HL-60 (cell line): ENCODE results near the gene MAP2K3.
"Not testable (repeated sequence)": the region's sequence is repeated elsewhere in the genome, so short reads cannot be mapped to it uniquely, and the experiment has no call there.

Experiments used
- GABPA ChIP-seq: IDR thresholded peaks from 2 replicates; pipeline ENCODE4 v1.6.1; 2012; ENCODE audit warnings: low read depth
- POLR2AphosphoS5 ChIP-seq: IDR thresholded peaks from 2 replicates; pipeline ENCODE4 v1.6.1; 2012; ENCODE audit warnings: low read depth
- TF ChIP-seq, protein P1 (sequence below): IDR thresholded peaks from one replicate; pipeline ENCODE4 v1.5.1; 2011; ENCODE audit warnings: low read length, control low read depth, inconsistent platforms; ENCODE audit not compliant: insufficient read depth

DNA sequence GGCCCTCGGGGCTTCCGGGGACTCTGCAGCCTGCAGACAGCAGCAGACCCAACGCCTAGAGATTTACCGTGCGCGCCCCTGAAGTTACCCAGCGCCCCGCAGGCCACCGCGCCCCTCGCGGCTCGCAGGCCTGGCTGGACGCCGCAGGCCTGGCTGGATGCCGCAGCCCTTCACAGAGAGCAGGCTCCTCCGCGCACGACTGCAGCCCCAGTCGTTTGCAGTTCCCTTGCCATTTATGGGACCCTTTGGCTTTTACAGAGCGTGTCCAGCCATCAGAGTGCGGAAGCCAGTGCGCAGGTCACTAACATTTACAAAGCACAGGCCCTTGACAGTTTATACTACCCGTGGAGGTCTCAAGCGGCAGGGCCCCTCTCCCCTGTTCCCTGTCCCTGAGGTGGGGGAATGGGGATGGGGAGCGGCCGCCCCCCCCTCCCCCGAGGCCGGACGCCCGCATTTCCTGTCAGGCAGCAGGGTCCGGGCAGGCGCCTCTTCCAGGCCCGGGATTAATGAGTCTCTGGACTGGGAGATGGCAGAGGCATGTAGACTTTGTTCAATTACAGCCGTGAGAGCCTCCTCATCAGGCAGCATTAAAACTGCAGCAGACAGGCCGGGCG, 32.5 kb downstream of the MAP2K3 start:
- not testable (repeated sequence) for TF ChIP-seq GABPA, POLR2AphosphoS5
- TF ChIP-seq, protein P1, sequence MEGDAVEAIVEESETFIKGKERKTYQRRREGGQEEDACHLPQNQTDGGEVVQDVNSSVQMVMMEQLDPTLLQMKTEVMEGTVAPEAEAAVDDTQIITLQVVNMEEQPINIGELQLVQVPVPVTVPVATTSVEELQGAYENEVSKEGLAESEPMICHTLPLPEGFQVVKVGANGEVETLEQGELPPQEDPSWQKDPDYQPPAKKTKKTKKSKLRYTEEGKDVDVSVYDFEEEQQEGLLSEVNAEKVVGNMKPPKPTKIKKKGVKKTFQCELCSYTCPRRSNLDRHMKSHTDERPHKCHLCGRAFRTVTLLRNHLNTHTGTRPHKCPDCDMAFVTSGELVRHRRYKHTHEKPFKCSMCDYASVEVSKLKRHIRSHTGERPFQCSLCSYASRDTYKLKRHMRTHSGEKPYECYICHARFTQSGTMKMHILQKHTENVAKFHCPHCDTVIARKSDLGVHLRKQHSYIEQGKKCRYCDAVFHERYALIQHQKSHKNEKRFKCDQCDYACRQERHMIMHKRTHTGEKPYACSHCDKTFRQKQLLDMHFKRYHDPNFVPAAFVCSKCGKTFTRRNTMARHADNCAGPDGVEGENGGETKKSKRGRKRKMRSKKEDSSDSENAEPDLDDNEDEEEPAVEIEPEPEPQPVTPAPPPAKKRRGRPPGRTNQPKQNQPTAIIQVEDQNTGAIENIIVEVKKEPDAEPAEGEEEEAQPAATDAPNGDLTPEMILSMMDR: not testable (repeated sequence)
